MM.1S (cell line): ENCODE data around the gene PGPEP1.

Experiments
- DNase-seq: peaks from one replicate; pipeline ENCODE4 v3.0.0-alpha.2; 2015
- H2AFZ ChIP-seq: fragments of 300-600 bp; sonication (generic); 2 replicates; pipeline ENCODE4 v1.6.0; 2016; ENCODE audit warnings: antibody characterized with exemption, low read length
- H3F3A ChIP-seq: fragments of 300-600 bp; sonication (generic); 2 replicates; pipeline ENCODE4 v1.6.1; 2016; ENCODE audit warnings: mild to moderate bottlenecking, antibody characterized with exemption, low read length, moderate library complexity, mixed read lengths; ENCODE audit not compliant: insufficient read depth
- H3K27ac ChIP-seq: fragments of 300-600 bp; sonication (generic); 2 replicates; pipeline ENCODE4 v1.5.1; 2016; ENCODE audit warnings: mild to moderate bottlenecking, low read length
- H3K27me3 ChIP-seq: fragments of 300-600 bp; sonication (generic); replicated peaks from 2 replicates; pipeline ENCODE4 v1.6.0; 2016; ENCODE audit warnings: low read length; ENCODE audit not compliant: insufficient read depth
- H3K36me3 ChIP-seq: fragments of 300-600 bp; sonication (generic); replicated peaks from 2 replicates; pipeline ENCODE4 v1.6.1; 2016; ENCODE audit warnings: mild to moderate bottlenecking, low read length, mixed read lengths; ENCODE audit not compliant: insufficient read depth
- H3K4me1 ChIP-seq: fragments of 300-600 bp; sonication (generic); 2 replicates; pipeline ENCODE4 v1.6.1; 2016; ENCODE audit warnings: low read length, mixed read lengths
- H3K4me2 ChIP-seq: fragments of 300-600 bp; sonication (generic); 2 replicates; pipeline ENCODE4 v1.6.0; 2016; ENCODE audit warnings: low read depth, low read length
- H3K4me3 ChIP-seq: fragments of 300-600 bp; sonication (generic); 2 replicates; pipeline ENCODE4 v1.5.1; 2016; ENCODE audit warnings: low read length, mixed read lengths
- H3K79me2 ChIP-seq: fragments of 300-600 bp; sonication (generic); 2 replicates; pipeline ENCODE4 v1.6.1; 2016; ENCODE audit warnings: mixed run types, low read length, mixed read lengths
- H3K9ac ChIP-seq: fragments of 300-600 bp; sonication (generic); 2 replicates; pipeline ENCODE4 v1.6.1; 2016; ENCODE audit warnings: low read length, mixed read lengths
- H3K9me2 ChIP-seq: fragments of 300-600 bp; sonication (generic); replicated peaks from 2 replicates; pipeline ENCODE4 v1.6.1; 2016; ENCODE audit warnings: mild to moderate bottlenecking, low read length, mixed read lengths; ENCODE audit not compliant: insufficient read depth
- H3K9me3 ChIP-seq: fragments of 300-600 bp; sonication (generic); replicated peaks from 2 replicates; pipeline ENCODE4 v1.6.1; 2016; ENCODE audit warnings: mild to moderate bottlenecking, low read length, mixed read lengths; ENCODE audit not compliant: insufficient read depth
- H4K20me1 ChIP-seq: fragments of 300-600 bp; sonication (generic); 2 replicates; pipeline ENCODE4 v1.6.1; 2016; ENCODE audit warnings: mild to moderate bottlenecking, low read length, moderate library complexity, mixed read lengths; ENCODE audit not compliant: insufficient read depth
- CTCF ChIP-seq: fragments of 300-600 bp; sonication (generic); IDR thresholded peaks from 2 replicates; pipeline ENCODE4 v1.5.1; 2016; ENCODE audit warnings: antibody characterized with exemption, low read length, mixed read lengths
- EZH2 ChIP-seq: fragments of 300-600 bp; sonication (generic); optimal IDR thresholded peaks from 2 replicates; pipeline ENCODE3; 2017; ENCODE audit warnings: low read depth, mild to moderate bottlenecking, antibody characterized with exemption, low read length, mixed read lengths
- EZH2phosphoT487 ChIP-seq: fragments of 300-600 bp; sonication (generic); IDR thresholded peaks from 2 replicates; pipeline ENCODE4 v1.6.1; 2018; ENCODE audit warnings: antibody characterized with exemption, low read length

The PGPEP1 gene, protein sequence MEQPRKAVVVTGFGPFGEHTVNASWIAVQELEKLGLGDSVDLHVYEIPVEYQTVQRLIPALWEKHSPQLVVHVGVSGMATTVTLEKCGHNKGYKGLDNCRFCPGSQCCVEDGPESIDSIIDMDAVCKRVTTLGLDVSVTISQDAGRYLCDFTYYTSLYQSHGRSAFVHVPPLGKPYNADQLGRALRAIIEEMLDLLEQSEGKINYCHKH

DNA sequence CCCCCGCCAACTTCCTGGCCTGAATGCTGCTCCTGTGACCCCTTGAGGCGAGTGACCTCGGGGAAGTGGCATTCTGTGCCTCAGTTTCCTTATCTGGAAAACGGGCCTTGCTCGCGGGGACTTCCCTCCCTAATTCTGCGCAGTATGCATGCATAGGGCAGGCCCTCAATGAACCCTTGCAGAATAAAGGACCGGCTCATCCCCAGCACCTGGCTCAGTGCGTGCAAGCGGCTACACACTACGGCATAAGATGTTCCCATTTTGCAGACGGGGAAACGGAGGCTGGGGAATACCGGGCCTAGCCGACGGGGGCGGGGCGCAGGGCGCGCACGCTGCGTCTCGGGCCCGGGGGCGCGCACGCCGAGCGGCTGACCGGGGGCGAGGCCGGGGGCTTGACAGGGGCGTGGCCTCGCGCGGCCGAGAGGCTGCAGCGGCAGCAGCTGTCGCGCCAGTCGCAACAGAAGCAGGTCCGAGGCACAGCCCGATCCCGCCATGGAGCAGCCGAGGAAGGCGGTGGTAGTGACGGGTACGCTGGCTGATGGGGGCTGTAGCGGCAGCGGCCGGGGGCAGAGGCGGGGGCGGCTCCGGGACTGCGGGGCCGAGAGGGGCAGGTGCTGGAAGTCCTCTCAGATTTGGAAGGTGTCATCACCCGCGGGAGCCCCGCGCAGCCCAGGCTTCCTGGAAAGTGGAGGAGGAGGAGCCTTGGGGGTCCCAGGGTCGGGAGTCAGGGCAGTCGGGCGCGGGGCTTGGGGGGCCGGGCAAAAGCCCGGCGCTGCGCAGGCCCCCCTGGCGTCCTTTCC lies at the start of gene PGPEP1:
Gene PGPEP1, plus strand, starts transcription at position 409 of the 800 bp plus-strand sequence. Its CDS starts 84 bp downstream, at position 493.
- H3K9me2 ChIP-seq, result no peaks in the 10 kb centered on the region
- TF ChIP-seq CTCF, result no peak
- TF ChIP-seq EZH2phosphoT487, result no peak
- no peak for TF ChIP-seq EZH2
- H4K20me1 ChIP-seq, result no peaks in the 10 kb centered on the region
- 0 out of 2 replicates have a peak, but pooled peaks cover 5% of the 10 kb centered on the region for H3K79me2 ChIP-seq
- 0 out of 2 replicates have a peak, but pooled peaks cover 4% of the 10 kb centered on the region for H3K4me1 ChIP-seq
- H3K27me3 ChIP-seq, result peaks cover 7% of the 10 kb centered on the region
- peak within 1 kb of the TSS; percentile 92 for H3K4me3 ChIP-seq
- peak within 1 kb of the TSS; percentile 60; the same call in 1 of the 2 replicates for H3K9ac ChIP-seq
- H3K4me2 ChIP-seq, result peak within 1 kb of the TSS; percentile 100
- H2AFZ ChIP-seq, result peak within 1 kb of the TSS; percentile 99
- peak; percentile 71 for DNase-seq
- peaks cover 4% of the 10 kb centered on the region; the same call in 1 of the 2 replicates for H3F3A ChIP-seq
- H3K36me3 ChIP-seq, result no peaks in the 10 kb centered on the region
- no peaks in the 10 kb centered on the region for H3K9me3 ChIP-seq
- no peak within 1 kb of the TSS; the same call in 1 of the 2 replicates for H3K27ac ChIP-seq

GRCh38 chr19:18291019-18291524 lies 49.3 kb upstream of the PGPEP1 start:
- no peak overlapping the region for H2AFZ ChIP-seq
- no peak overlapping the region for H3K9ac ChIP-seq
- no peaks in the 10 kb centered on the region for H3K79me2 ChIP-seq
- H3K4me1 ChIP-seq, result peaks cover 18% of the 10 kb centered on the region
- H3F3A ChIP-seq, result no peaks in the 10 kb centered on the region
- no peaks in the 10 kb centered on the region for H3K9me3 ChIP-seq
- no peaks in the 10 kb centered on the region for H3K9me2 ChIP-seq
- peak overlapping the region; percentile 97; the same call in 1 of the 2 replicates for H3K4me2 ChIP-seq
- no peaks in the 10 kb centered on the region for H3K36me3 ChIP-seq
- no peaks in the 10 kb centered on the region for H4K20me1 ChIP-seq
- no peak overlapping the region for H3K4me3 ChIP-seq
- TF ChIP-seq EZH2 (no peak), CTCF (no peak), EZH2phosphoT487 (no peak)
- H3K27ac ChIP-seq, result no peak overlapping the region
- no peak for DNase-seq
- peaks cover 62% of the 10 kb centered on the region for H3K27me3 ChIP-seq

- no peak overlapping the region for H3K27ac ChIP-seq
- no peak for TF ChIP-seq EZH2phosphoT487
- TF ChIP-seq CTCF, result no peak
- no peak for TF ChIP-seq EZH2
- H3K36me3 ChIP-seq, result no peaks in the 10 kb centered on the region
- no peaks in the 10 kb centered on the region for H3F3A ChIP-seq
- H3K9me3 ChIP-seq, result no peaks in the 10 kb centered on the region
- H3K4me3 ChIP-seq, result peak overlapping the region; percentile 60
- peak overlapping the region; percentile 97 for H3K4me2 ChIP-seq
- H3K79me2 ChIP-seq, result no peaks in the 10 kb centered on the region
- DNase-seq, result no peak
- H3K4me1 ChIP-seq, result peaks cover 18% of the 10 kb centered on the region
- H3K9me2 ChIP-seq, result no peaks in the 10 kb centered on the region
- peak overlapping the region; percentile 57 for H3K9ac ChIP-seq
- no peaks in the 10 kb centered on the region for H4K20me1 ChIP-seq
- peak overlapping the region; percentile 84 for H2AFZ ChIP-seq
- H3K27me3 ChIP-seq, result peaks cover 61% of the 10 kb centered on the region
Measured at GRCh38 chr19:18291590-18292461, 48.6 kb upstream of the PGPEP1 start.
